Uterus (tissue), 2 donors: ENCODE measurements around the gene ARHGAP36.

Experiments
- CTCF ChIP-seq, 4 experiments: fragments of 200-600 bp in 2 of 4; fragments of 450-650 bp in 2 of 4; sonication (generic) in 2 of 4; IDR thresholded peaks; one replicate each; pipeline ENCODE4 v1.5.1; 2016 to 2019; ENCODE audit warnings: antibody characterized with exemption in 4 of 4, mild to moderate bottlenecking in 2 of 4, moderate library complexity in 1 of 4
- POLR2A ChIP-seq, 2 donors: fragments of 450-650 bp; IDR thresholded peaks; one replicate each; pipeline ENCODE4 v1.6.1; 2016; ENCODE audit warnings: antibody characterized with exemption in 2 of 2, mild to moderate bottlenecking in 1 of 2, moderate library complexity in 1 of 2

- TF ChIP-seq CTCF (IDR thresholded peaks at IDR 0.05) (no peak), POLR2A (IDR thresholded peaks at IDR 0.05) (no peak)
These were observed 80.9 kb downstream of the ARHGAP36 start for GRCh38 chrX:131139072-131139471.
